GM23338 (cell line): ENCODE data around the gene MED28. TPM values are rescaled to one million over a fixed set of nuclear protein-coding genes. Genes with fewer than 3 reads are reported as not detected.
"Not testable (repeated sequence)": the region's sequence is repeated elsewhere in the genome, so short reads cannot be mapped to it uniquely, and the experiment has no call there.

Experiments used
- ATAC-seq: fragments of 200-7000 bp; cut with Tn5 transposase; 3 replicates; pipeline ENCODE4 v1.9.1; 2020
- DNase-seq: peaks from one replicate; pipeline ENCODE4 v3.0.0-alpha.2; 2015; ENCODE audit warnings: low spot score
- H2AFZ ChIP-seq: fragments of 200-600 bp; sonication (generic); 2 replicates; pipeline ENCODE4 v1.8.0; 2016; ENCODE audit warnings: antibody characterized with exemption, mild to moderate bottlenecking, moderate library complexity
- H3F3A ChIP-seq: fragments of 200-600 bp; sonication (generic); replicated peaks from 2 replicates; pipeline ENCODE4 v1.8.0; 2017; ENCODE audit warnings: antibody characterized with exemption, mixed run types, low read depth
- H3K27ac ChIP-seq: fragments of 200-600 bp; sonication (generic); 2 replicates; pipeline ENCODE4 v1.6.1; 2016; ENCODE audit warnings: low read depth
- H3K27me3 ChIP-seq: fragments of 200-600 bp; sonication (generic); 2 replicates; pipeline ENCODE4 v1.8.0; 2016; ENCODE audit warnings: mild to moderate bottlenecking, mixed run types, moderate library complexity; ENCODE audit not compliant: insufficient read depth
- H3K36me3 ChIP-seq: fragments of 200-600 bp; sonication (generic); 2 replicates; pipeline ENCODE4 v1.8.0; 2016; ENCODE audit warnings: mild to moderate bottlenecking; ENCODE audit not compliant: insufficient read depth
- H3K4me1 ChIP-seq: fragments of 200-600 bp; sonication (generic); 2 replicates; pipeline ENCODE4 v1.8.0; 2016; ENCODE audit warnings: mild to moderate bottlenecking, moderate library complexity; ENCODE audit not compliant: insufficient read depth
- H3K4me2 ChIP-seq: fragments of 200-600 bp; sonication (generic); 2 replicates; pipeline ENCODE4 v1.7.1; 2017; ENCODE audit warnings: mixed run types
- H3K4me3 ChIP-seq: fragments of 200-600 bp; sonication (generic); 2 replicates; pipeline ENCODE4 v1.6.1; 2016; ENCODE audit warnings: mixed run types
- H3K79me2 ChIP-seq: fragments of 200-600 bp; sonication (generic); replicated peaks from 2 replicates; pipeline ENCODE4 v1.8.0; 2017; ENCODE audit warnings: mild to moderate bottlenecking; ENCODE audit not compliant: insufficient read depth
- H3K9me2 ChIP-seq: fragments of 200-600 bp; sonication (generic); 2 replicates; pipeline ENCODE4 v1.8.0; 2017; ENCODE audit not compliant: insufficient read depth
- H4K20me1 ChIP-seq: fragments of 200-600 bp; sonication (generic); replicated peaks from 2 replicates; pipeline ENCODE4 v1.8.0; 2017; ENCODE audit warnings: mild to moderate bottlenecking; ENCODE audit not compliant: insufficient read depth
- H3K27ac Mint-ChIP-seq: 2 replicates; pipeline ENCODE4 v1.8.0; 2020; ENCODE audit warnings: inconsistent platforms, mild to moderate bottlenecking, moderate library complexity, mixed read lengths
- H3K27me3 Mint-ChIP-seq: 3 replicates; pipeline ENCODE4 v1.8.0; 2022; ENCODE audit warnings: low read depth, mild to moderate bottlenecking, moderate library complexity, mixed read lengths, inconsistent platforms; ENCODE audit not compliant: insufficient read depth, poor library complexity
- H3K36me3 Mint-ChIP-seq: 3 replicates; pipeline ENCODE4 v1.8.0; 2021; ENCODE audit warnings: low read depth, mild to moderate bottlenecking, inconsistent platforms, moderate library complexity, mixed read lengths
- H3K4me1 Mint-ChIP-seq: 3 replicates; pipeline ENCODE4 v1.8.0; 2020; ENCODE audit warnings: mild to moderate bottlenecking, inconsistent platforms, mixed read lengths
- H3K4me3 Mint-ChIP-seq: 3 replicates; pipeline ENCODE4 v1.8.0; 2021; ENCODE audit warnings: moderate library complexity, mild to moderate bottlenecking, inconsistent platforms, mixed read lengths
- H3K9me3 Mint-ChIP-seq: 3 replicates; pipeline ENCODE4 v1.8.0; 2020; ENCODE audit warnings: moderate library complexity, mild to moderate bottlenecking, inconsistent platforms, mixed read lengths
- CREB1 ChIP-seq: fragments of 250-450 bp; sonication (Bioruptor Pico); IDR thresholded peaks from 2 replicates; pipeline ENCODE4 v1.5.0; 2020; ENCODE audit warnings: low read depth, mild to moderate bottlenecking, moderate library complexity
- CTCF ChIP-seq, 2 experiments: fragments of 200-600 bp in 1 of 2; sonication (generic) in 1 of 2; conservative IDR thresholded peaks; 2 replicates each; pipeline versions ENCODE4 v1.5.1 to v1.6.1; 2016 to 2017; ENCODE audit warnings: antibody characterized with exemption in 2 of 2, low read depth in 2 of 2, mild to moderate bottlenecking in 2 of 2, moderate library complexity in 1 of 2
- EZH2 ChIP-seq: fragments of 200-600 bp; sonication (generic); IDR thresholded peaks from one replicate; pipeline ENCODE4 v1.8.0; 2017; ENCODE audit warnings: antibody characterized with exemption, mild to moderate bottlenecking, low read depth; ENCODE audit not compliant: unreplicated experiment
- EZH2phosphoT487 ChIP-seq: fragments of 200-600 bp; sonication (generic); IDR thresholded peaks from one replicate; pipeline ENCODE4 v1.8.1; 2018; ENCODE audit warnings: antibody characterized with exemption; ENCODE audit not compliant: unreplicated experiment
- POLR2AphosphoS5 ChIP-seq: IDR thresholded peaks from 2 replicates; pipeline ENCODE4 v1.6.1; 2016; ENCODE audit warnings: antibody characterized with exemption, low read depth
- STAT1 ChIP-seq: IDR thresholded peaks from one replicate; pipeline ENCODE4 v1.6.1; 2016; ENCODE audit warnings: antibody characterized with exemption; ENCODE audit not compliant: unreplicated experiment
- ZNF331 ChIP-seq: fragments of 250-450 bp; sonication (Bioruptor Pico); IDR thresholded peaks from 2 replicates; pipeline ENCODE4 v1.5.0; 2020; ENCODE audit warnings: low read depth, mild to moderate bottlenecking, moderate library complexity
- polyA plus RNA-seq: library from polyadenylated mRNA; unstranded; fragments of >200 nt; fragmentation: Nextera tagmentation; extraction: Ambion mirVana; gene quantifications from 2 replicates; pipeline ENCODE4 v1.2.1, GENCODE V29; 2016
- total RNA-seq: library from RNA; depleted of rRNA; stranded (reverse); fragments of >200 nt; shearing (Covaris generic); gene quantifications from 2 replicates; pipeline ENCODE4 v1.2.3, GENCODE V29; 2014

The MED28 gene
- total and polyA plus RNA-seq, 2 experiments from 2014 or later: 24.0 to 60.9 TPM

- peaks cover 17% of the 10 kb centered on the region; the same call in 2 of the 3 replicates for H3K4me1 Mint-ChIP-seq
- H3K9me3 Mint-ChIP-seq: no peaks in the 10 kb centered on the region; the same call in 2 of the 3 replicates
- H3K27me3 Mint-ChIP-seq: peaks cover 17% of the 10 kb centered on the region
- DNase-seq: no peak
- Histone ChIP-seq H3K4me2 (no peak overlapping the region), H3K4me3 (no peak overlapping the region), H3K36me3 (no peaks in the 10 kb centered on the region; the same call in 1 of the 2 replicates), H3K9me2 (no peaks in the 10 kb centered on the region), H3F3A (0 out of 2 replicates have a peak, but pooled peaks cover 4% of the 10 kb centered on the region), H2AFZ (no peak overlapping the region), H3K79me2 (peaks cover 15% of the 10 kb centered on the region), H3K27me3 (no peaks in the 10 kb centered on the region), H3K27ac (no peak overlapping the region), H3K4me1 (peaks cover 3% of the 10 kb centered on the region; the same call in 1 of the 2 replicates), H4K20me1 (0 out of 2 replicates have a peak, but pooled peaks cover 6% of the 10 kb centered on the region)
- H3K27ac Mint-ChIP-seq: no peak overlapping the region
- H3K4me3 Mint-ChIP-seq: no peak overlapping the region
- H3K36me3 Mint-ChIP-seq: peaks cover 3% of the 10 kb centered on the region; the same call in 2 of the 3 replicates
- TF ChIP-seq EZH2phosphoT487 (no peak), POLR2AphosphoS5 (no peak), ZNF331 (no peak), CTCF (conservative IDR thresholded peaks at IDR 0.05; ENCODE audit: low read depth in 2 of 2) (no peak)
- no peak for ATAC-seq
Observed at GRCh38 chr4:17574206-17574605, 40.2 kb upstream of the MED28 start.

DNA sequence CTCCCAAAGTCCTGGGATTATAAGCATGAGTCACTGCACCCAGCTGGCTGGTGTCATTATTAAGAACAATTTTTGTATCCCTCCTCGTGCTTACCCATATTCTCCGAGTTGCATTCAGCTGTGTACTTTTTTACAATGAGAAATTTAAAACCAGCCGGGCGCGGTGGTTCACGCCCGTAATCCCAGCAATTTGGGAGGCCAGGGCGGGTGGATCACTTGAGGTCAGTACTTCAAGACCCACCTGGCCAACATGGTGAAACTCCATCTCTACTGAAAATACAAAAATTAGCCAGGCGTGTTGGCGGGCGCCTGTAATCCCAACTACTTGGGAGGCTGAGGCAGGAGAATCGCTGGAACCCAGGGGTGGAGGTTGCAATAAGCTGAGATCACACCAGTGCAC, 39.3 kb upstream of the MED28 start:
- H3K36me3 Mint-ChIP-seq, H3K27ac Mint-ChIP-seq, H3K36me3 ChIP-seq, DNase-seq, H3K27ac ChIP-seq, H3K9me2 ChIP-seq, H3K27me3 ChIP-seq, H3K4me3 ChIP-seq, H3K4me1 ChIP-seq, H3K4me2 ChIP-seq, H3K9me3 Mint-ChIP-seq, H3F3A ChIP-seq, H4K20me1 ChIP-seq, H2AFZ ChIP-seq, H3K4me3 Mint-ChIP-seq, ATAC-seq: not testable (repeated sequence)
- Mint-ChIP-seq H3K4me1 (peaks cover 17% of the 10 kb centered on the region; the same call in 2 of the 3 replicates), H3K27me3 (peaks cover 14% of the 10 kb centered on the region)
- peaks cover 15% of the 10 kb centered on the region for H3K79me2 ChIP-seq

DNA sequence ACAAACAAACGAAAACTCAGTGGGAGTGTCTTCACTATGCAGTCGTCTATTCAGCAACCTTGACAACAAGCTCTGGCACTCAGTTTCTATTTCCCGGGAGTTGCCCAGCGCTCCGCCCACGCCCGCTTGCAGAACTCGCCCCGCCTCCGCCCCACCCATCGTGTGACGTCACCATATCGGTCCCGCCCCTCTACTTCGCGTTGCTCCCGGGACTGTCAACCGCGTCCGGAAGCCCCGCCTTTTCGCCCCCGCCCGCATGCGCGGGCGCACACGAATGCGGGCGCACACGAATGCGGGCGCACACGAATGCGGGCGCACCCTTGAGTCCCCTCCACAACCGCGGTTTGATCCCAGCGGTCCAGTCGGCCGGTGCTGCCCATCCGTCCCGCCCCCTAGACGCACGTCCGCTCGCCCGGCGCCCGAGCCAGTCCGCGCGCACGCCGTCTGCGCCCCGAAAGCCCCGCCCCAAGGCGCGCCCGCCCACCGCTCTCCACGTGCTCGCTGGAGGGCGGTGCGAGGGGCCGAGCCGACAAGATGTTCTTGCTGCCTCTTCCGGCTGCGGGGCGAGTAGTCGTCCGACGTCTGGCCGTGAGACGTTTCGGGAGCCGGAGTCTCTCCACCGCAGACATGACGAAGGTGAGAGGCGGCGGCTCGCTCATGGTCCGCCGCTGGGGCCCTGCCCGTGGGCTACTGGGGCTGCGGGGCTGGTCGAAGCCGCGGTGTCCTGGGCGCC, 37.3 kb upstream of the MED28 start, which contains the start of gene LAP3:
Gene LAP3 (plus strand): TSS at position 267 of the 733 bp plus-strand sequence. CDS start 268 bp downstream, at position 535.
- H3K4me1 ChIP-seq: peaks cover 3% of the 10 kb centered on the region; the same call in 1 of the 2 replicates
- peaks cover 17% of the 10 kb centered on the region; the same call in 2 of the 3 replicates for H3K4me1 Mint-ChIP-seq
- peak within 1 kb of the TSS; percentile 92 for H3K27ac ChIP-seq
- no peaks in the 10 kb centered on the region for H3K9me2 ChIP-seq
- H2AFZ ChIP-seq: peak within 1 kb of the TSS; percentile 100
- H3K27me3 ChIP-seq: no peaks in the 10 kb centered on the region
- H3K36me3 ChIP-seq: peaks cover 15% of the 10 kb centered on the region
- no peak for TF ChIP-seq CTCF (conservative IDR thresholded peaks at IDR 0.05; ENCODE audit: low read depth in 2 of 2)
- TF ChIP-seq CREB1 (CRISPR knock-in tag): peak; percentile 98
- TF ChIP-seq STAT1: no peak
- TF ChIP-seq POLR2AphosphoS5: peak; percentile 90
- TF ChIP-seq EZH2phosphoT487: no peak
- TF ChIP-seq EZH2: no peak
- H3K9me3 Mint-ChIP-seq: no peaks in the 10 kb centered on the region; the same call in 2 of the 3 replicates
- H3K27me3 Mint-ChIP-seq: peaks cover 10% of the 10 kb centered on the region
- 0 out of 2 replicates have a peak, but pooled peaks cover 6% of the 10 kb centered on the region for H4K20me1 ChIP-seq
- 0 out of 2 replicates have a peak, but pooled peaks cover 4% of the 10 kb centered on the region for H3F3A ChIP-seq
- H3K79me2 ChIP-seq: peaks cover 15% of the 10 kb centered on the region
- peak within 1 kb of the TSS; percentile 86 for H3K4me3 ChIP-seq
- H3K4me3 Mint-ChIP-seq: peak within 1 kb of the TSS; percentile 92
- peak within 1 kb of the TSS; percentile 97 for H3K4me2 ChIP-seq
- ATAC-seq (peak; percentile 92), DNase-seq (peak; percentile 95)
- H3K36me3 Mint-ChIP-seq: peaks cover 22% of the 10 kb centered on the region; the same call in 2 of the 3 replicates
- peak within 1 kb of the TSS; percentile 87 for H3K27ac Mint-ChIP-seq
